CD4-positive, alpha-beta T cell (primary cell): ENCODE data around the gene GSS. TPM values are rescaled to one million over a fixed set of nuclear protein-coding genes. Genes with fewer than 3 reads are reported as not detected.

Experiments used
- ATAC-seq: fragments of 200-7000 bp; cut with Tn5 transposase; one replicate; pipeline ENCODE4 v1.10.0; 2022; ENCODE audit warnings: mild to moderate bottlenecking; ENCODE audit not compliant: poor library complexity
- CTCF ChIA-PET: fragments of 350-600 bp; sonication (Branson Sonifier 250); formaldehyde crosslinking; loops from one replicate; lab custom pipeline; 2021; ENCODE audit warnings: antibody characterized with exemption, inconsistent platforms; lab: Charles Lee
- POLR2A ChIA-PET: fragments of 350-600 bp; sonication (Branson Sonifier 250); formaldehyde crosslinking; loops from one replicate; lab custom pipeline; 2021; ENCODE audit warnings: antibody characterized with exemption, inconsistent platforms; lab: Charles Lee
- DNase-seq, 14 experiments: peaks; one replicate each; pipeline ENCODE4 v3.0.0-alpha.2; 2013 to 2020; ENCODE audit warnings: mixed read lengths in 2 of 14
- H3K27ac ChIP-seq, 2 donors: one replicate each; pipeline versions ENCODE4 v1.5.1 to v1.7.0; 2013; ENCODE audit warnings: low read length in 2 of 2, low read depth in 1 of 2, mild to moderate bottlenecking in 1 of 2
- H3K27me3 ChIP-seq, 2 experiments: 1 replicate in 1 of 2; 2 replicates in 1 of 2; pipeline versions ENCODE4 v1.6.1 to v1.7.0; 2013; ENCODE audit warnings: low read length in 2 of 2, control low read depth in 1 of 2, mild to moderate bottlenecking in 1 of 2, moderate library complexity in 1 of 2; ENCODE audit not compliant: insufficient read depth in 2 of 2, control insufficient read depth in 1 of 2
- H3K36me3 ChIP-seq: one replicate; pipeline ENCODE4 v1.6.1; 2013; ENCODE audit warnings: low read length, control low read depth; ENCODE audit not compliant: insufficient read depth
- H3K4me1 ChIP-seq: one replicate; pipeline ENCODE4 v1.6.1; 2013; ENCODE audit warnings: low read length, control low read depth; ENCODE audit not compliant: insufficient read depth
- H3K4me3 ChIP-seq: one replicate; pipeline ENCODE4 v1.5.1; 2013; ENCODE audit warnings: mild to moderate bottlenecking, low read length, moderate library complexity
- H3K9me3 ChIP-seq, 2 experiments: 1 replicate in 1 of 2; 2 replicates in 1 of 2; pipeline versions ENCODE4 v1.6.1 to v1.7.0; 2013; ENCODE audit warnings: low read length in 2 of 2, mild to moderate bottlenecking in 2 of 2, control low read depth in 1 of 2, moderate library complexity in 1 of 2; ENCODE audit not compliant: control insufficient read depth in 1 of 2, insufficient read depth in 1 of 2
- H3K27ac Mint-ChIP-seq: one replicate; pipeline ENCODE4 v1.8.0; 2020; ENCODE audit warnings: mixed read lengths
- H3K27me3 Mint-ChIP-seq: one replicate; pipeline ENCODE4 v1.8.0; 2021; ENCODE audit warnings: mixed read lengths
- H3K36me3 Mint-ChIP-seq: one replicate; pipeline ENCODE4 v1.8.0; 2021; ENCODE audit warnings: low read depth, mixed read lengths
- H3K4me1 Mint-ChIP-seq: one replicate; pipeline ENCODE4 v1.8.0; 2021; ENCODE audit warnings: low read depth, mixed read lengths
- H3K4me3 Mint-ChIP-seq: one replicate; pipeline ENCODE4 v1.8.0; 2020; ENCODE audit warnings: mild to moderate bottlenecking, mixed read lengths
- H3K9me3 Mint-ChIP-seq: one replicate; pipeline ENCODE4 v1.8.0; 2020; ENCODE audit warnings: mixed read lengths
- intact Hi-C, 2 experiments: fragments of 100-400 bp; cut with DNase I in 1 of 2; cut with micrococcal nuclease in 1 of 2; formaldehyde crosslinking; loops; one replicate each; pipeline versions ENCODE4 v1.15.1 to v1.9.0; 2023 to 2025; cut with DNase I, micrococcal nuclease
- total RNA-seq, 174 experiments: library from RNA in 2 of 174; stranded (reverse) in 2 of 174; gene quantifications; one replicate each; pipeline ENCODE4 v1.2.3 and lab custom pipeline; 2021 to 2026
- TF ChIP-seq, protein P1 (sequence below): fragments of 200-600 bp; IDR thresholded peaks from one replicate; pipeline ENCODE4 v1.8.0; 2022; ENCODE audit warnings: antibody characterized with exemption, mild to moderate bottlenecking

Gene GSS
- total RNA-seq, 2 experiments from 2014 or later, result 24.3 to 24.7 TPM

- Histone ChIP-seq H3K27ac (no peak overlapping the region), H3K9me3 (peaks cover 0 to 5% of the 10 kb centered on the region in 2 experiments), H3K36me3 (no peaks in the 10 kb centered on the region), H3K4me3 (no peak overlapping the region), H3K4me1 (no peaks in the 10 kb centered on the region), H3K27me3 (peaks cover 4 to 11% of the 10 kb centered on the region in 2 experiments)
- Mint-ChIP-seq H3K27me3 (peaks cover 42% of the 10 kb centered on the region), H3K27ac (no peak overlapping the region), H3K4me3 (no peak overlapping the region), H3K4me1 (no peaks in the 10 kb centered on the region), H3K36me3 (no peaks in the 10 kb centered on the region), H3K9me3 (no peaks in the 10 kb centered on the region)
- TF ChIP-seq, protein P1, sequence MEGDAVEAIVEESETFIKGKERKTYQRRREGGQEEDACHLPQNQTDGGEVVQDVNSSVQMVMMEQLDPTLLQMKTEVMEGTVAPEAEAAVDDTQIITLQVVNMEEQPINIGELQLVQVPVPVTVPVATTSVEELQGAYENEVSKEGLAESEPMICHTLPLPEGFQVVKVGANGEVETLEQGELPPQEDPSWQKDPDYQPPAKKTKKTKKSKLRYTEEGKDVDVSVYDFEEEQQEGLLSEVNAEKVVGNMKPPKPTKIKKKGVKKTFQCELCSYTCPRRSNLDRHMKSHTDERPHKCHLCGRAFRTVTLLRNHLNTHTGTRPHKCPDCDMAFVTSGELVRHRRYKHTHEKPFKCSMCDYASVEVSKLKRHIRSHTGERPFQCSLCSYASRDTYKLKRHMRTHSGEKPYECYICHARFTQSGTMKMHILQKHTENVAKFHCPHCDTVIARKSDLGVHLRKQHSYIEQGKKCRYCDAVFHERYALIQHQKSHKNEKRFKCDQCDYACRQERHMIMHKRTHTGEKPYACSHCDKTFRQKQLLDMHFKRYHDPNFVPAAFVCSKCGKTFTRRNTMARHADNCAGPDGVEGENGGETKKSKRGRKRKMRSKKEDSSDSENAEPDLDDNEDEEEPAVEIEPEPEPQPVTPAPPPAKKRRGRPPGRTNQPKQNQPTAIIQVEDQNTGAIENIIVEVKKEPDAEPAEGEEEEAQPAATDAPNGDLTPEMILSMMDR, result no peak
- intact Hi-C loops, result no loop called here
- ChIA-PET POLR2A (no interaction called here), CTCF (no interaction called here)
- DNase-seq (no peak), ATAC-seq (no peak)
Observed at GRCh38 chr20:34978092-34978744, 22.6 kb upstream of the GSS start.

DNA sequence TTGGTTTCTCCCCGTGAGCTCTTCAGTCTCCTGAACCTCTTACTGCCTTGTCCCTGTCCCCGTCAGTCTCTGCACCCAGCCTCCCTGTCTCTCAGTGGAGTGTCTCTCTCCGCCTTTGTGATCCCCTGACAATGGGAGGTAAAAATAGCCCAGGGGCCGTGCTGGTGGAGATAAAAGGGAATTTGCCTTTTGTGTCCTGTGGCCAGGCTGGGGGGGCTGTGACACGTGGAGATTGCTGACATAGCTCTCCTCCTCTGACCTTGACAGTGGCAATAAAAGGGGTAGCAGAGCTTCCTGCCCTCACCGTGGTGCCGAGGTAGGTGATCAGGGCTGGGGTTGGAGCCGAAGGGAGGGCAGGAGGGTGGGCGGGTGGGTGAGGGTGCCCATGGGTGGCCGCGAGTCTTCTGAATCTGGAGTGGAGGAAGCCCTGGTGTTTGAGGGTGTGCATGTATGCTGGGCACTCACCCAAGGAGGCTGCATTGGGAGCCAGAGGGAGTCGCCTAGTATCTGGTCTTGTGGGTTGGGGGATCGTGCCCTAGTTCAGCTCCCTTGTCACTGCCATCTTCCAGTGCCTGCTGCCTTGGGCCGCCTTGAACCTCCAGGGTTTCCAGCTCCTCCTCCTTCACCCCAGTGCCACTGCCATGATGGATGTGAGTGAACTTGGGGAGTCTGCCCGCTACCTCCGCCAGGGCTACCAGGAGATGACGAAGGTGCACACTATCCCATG, 21.9 kb upstream of the GSS start:
- CTCF ChIA-PET, result interaction anchor here (0.5 to 0.6 kb wide), 3 partner anchors 73 to 856 kb away, joined by 3 read pairs; no protein-coding TSS in a partner anchor
- DNase-seq, result no peak
- no peak overlapping the region for H3K4me3 Mint-ChIP-seq
- Histone ChIP-seq H3K36me3 (no peaks in the 10 kb centered on the region), H3K9me3 (peaks cover 0 to 5% of the 10 kb centered on the region in 2 experiments), H3K4me1 (no peaks in the 10 kb centered on the region), H3K27me3 (peaks cover 4% of the 10 kb centered on the region in 2 experiments), H3K27ac (no peak overlapping the region), H3K4me3 (no peak overlapping the region)
- no peaks in the 10 kb centered on the region for H3K36me3 Mint-ChIP-seq
- intact Hi-C loops, result no loop called here
- no peak for ATAC-seq
- POLR2A ChIA-PET, result interaction anchor here (0.6 kb wide), 1 partner anchor 1665 kb away, joined by 3 read pairs; no protein-coding TSS in a partner anchor
- TF ChIP-seq, protein P1, result no peak
- H3K27me3 Mint-ChIP-seq, result peaks cover 36% of the 10 kb centered on the region
- H3K4me1 Mint-ChIP-seq, result no peaks in the 10 kb centered on the region
- no peaks in the 10 kb centered on the region for H3K9me3 Mint-ChIP-seq
- no peak overlapping the region for H3K27ac Mint-ChIP-seq

GRCh38 chr20:34976286-34976685, 20.7 kb upstream of the GSS start:
- TF ChIP-seq, protein P1, result no peak
- no peak for ATAC-seq

More at GRCh38 chr20:34976286-34976685, 20.7 kb upstream of the GSS start:
- H3K4me1 ChIP-seq, result no peaks in the 10 kb centered on the region
- DNase-seq, result no peak
- H3K27ac ChIP-seq, result no peak overlapping the region
- peaks cover 27% of the 10 kb centered on the region for H3K27me3 Mint-ChIP-seq
- intact Hi-C loops, result no loop called here
- no peaks in the 10 kb centered on the region for H3K36me3 ChIP-seq
- H3K27ac Mint-ChIP-seq, result no peak overlapping the region
- no peaks in the 10 kb centered on the region for H3K36me3 Mint-ChIP-seq
- H3K9me3 ChIP-seq, result peaks cover 0 to 5% of the 10 kb centered on the region in 2 experiments
- H3K4me3 ChIP-seq, result no peak overlapping the region
- ChIA-PET CTCF (no interaction called here), POLR2A (no interaction called here)
- H3K27me3 ChIP-seq, result no peaks in the 10 kb centered on the region
- no peak overlapping the region for H3K4me3 Mint-ChIP-seq
- H3K9me3 Mint-ChIP-seq, result no peaks in the 10 kb centered on the region
- no peaks in the 10 kb centered on the region for H3K4me1 Mint-ChIP-seq
